ENCODE results near the gene DLST.

DNA sequence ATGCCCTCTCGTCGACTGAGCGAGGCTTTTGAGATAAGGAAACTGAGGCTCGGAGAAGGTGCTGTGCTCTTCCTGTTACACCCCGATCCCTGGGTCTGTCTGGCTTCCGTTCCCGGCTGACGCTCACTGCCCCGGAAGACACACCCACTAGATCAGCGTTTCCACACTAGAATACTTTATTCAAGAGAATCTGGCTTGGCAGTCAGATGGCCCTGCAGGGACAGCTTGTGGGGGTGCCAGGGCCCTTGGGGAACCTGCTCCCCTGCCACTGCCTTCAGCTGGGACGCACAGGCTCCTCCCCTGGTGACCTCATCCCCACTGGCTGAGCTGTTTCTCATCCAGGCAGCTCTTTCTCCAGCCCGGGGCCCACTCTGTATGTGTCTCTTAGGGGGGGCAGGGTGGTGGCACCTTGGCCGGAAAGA, 60.0 kb downstream of the DLST start:
- TF ChIP-seq, protein P1, sequence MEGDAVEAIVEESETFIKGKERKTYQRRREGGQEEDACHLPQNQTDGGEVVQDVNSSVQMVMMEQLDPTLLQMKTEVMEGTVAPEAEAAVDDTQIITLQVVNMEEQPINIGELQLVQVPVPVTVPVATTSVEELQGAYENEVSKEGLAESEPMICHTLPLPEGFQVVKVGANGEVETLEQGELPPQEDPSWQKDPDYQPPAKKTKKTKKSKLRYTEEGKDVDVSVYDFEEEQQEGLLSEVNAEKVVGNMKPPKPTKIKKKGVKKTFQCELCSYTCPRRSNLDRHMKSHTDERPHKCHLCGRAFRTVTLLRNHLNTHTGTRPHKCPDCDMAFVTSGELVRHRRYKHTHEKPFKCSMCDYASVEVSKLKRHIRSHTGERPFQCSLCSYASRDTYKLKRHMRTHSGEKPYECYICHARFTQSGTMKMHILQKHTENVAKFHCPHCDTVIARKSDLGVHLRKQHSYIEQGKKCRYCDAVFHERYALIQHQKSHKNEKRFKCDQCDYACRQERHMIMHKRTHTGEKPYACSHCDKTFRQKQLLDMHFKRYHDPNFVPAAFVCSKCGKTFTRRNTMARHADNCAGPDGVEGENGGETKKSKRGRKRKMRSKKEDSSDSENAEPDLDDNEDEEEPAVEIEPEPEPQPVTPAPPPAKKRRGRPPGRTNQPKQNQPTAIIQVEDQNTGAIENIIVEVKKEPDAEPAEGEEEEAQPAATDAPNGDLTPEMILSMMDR (conservative IDR thresholded peaks at IDR 0.05; ENCODE audit: low read length): no peak
- no peak for TF ChIP-seq EZH2phosphoT487 (IDR thresholded peaks at IDR 0.05; ENCODE audit: borderline replicate concordance, low read depth, low read length)

Data from OCI-LY7 (cell line).